SK-N-SH treated with all-trans-retinoic acid at 6 μM for 48 hours (cell line): ENCODE data around the gene GZMH.

Experiments
- ARNTL ChIP-seq: fragments of 450-650 bp; formaldehyde crosslinking; IDR thresholded peaks from 2 replicates; pipeline ENCODE4 v1.5.0; 2020; ENCODE audit warnings: low read depth, mild to moderate bottlenecking, moderate library complexity, borderline replicate concordance
- CSDC2 ChIP-seq: fragments of 250-450 bp; sonication (Bioruptor Pico); IDR thresholded peaks from 2 replicates; pipeline ENCODE4 v1.5.0; 2020; ENCODE audit warnings: mild to moderate bottlenecking, moderate library complexity
- ZC3H10 ChIP-seq: fragments of 250-450 bp; sonication (Bioruptor Pico); IDR thresholded peaks from 2 replicates; pipeline ENCODE4 v1.5.1; 2021; ENCODE audit warnings: mild to moderate bottlenecking, moderate library complexity
- ZFP30 ChIP-seq: fragments of 450-650 bp; formaldehyde crosslinking; IDR thresholded peaks from 2 replicates; pipeline ENCODE4 v1.5.0; 2022; ENCODE audit warnings: mild to moderate bottlenecking, moderate library complexity

DNA sequence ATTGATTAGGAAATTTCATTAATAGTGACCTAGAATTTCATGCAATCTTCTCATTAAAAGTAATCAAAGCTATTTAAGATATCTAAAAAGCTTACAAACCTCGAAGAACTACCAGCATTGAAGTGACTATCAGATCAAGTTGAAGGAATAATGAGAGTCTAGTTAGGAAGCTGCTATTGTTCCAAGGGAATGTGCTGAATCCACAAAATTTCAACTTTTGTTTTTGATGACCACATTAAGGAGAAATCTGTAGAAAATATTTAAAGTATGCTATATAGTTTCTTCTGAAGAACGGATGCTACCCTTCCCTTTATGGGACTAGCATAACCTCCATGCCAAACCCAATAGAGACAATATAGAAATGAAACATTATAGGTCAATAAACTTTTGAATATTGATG is 30.9 kb downstream of the GZMH start:
- no peak for TF ChIP-seq ARNTL (CRISPR knock-in tag)
- no peak for TF ChIP-seq CSDC2
- no peak for TF ChIP-seq ZC3H10
- no peak for TF ChIP-seq ZFP30 (CRISPR knock-in tag)
